ENCODE data around the gene SRPK2.

The SRPK2 gene

DNA sequence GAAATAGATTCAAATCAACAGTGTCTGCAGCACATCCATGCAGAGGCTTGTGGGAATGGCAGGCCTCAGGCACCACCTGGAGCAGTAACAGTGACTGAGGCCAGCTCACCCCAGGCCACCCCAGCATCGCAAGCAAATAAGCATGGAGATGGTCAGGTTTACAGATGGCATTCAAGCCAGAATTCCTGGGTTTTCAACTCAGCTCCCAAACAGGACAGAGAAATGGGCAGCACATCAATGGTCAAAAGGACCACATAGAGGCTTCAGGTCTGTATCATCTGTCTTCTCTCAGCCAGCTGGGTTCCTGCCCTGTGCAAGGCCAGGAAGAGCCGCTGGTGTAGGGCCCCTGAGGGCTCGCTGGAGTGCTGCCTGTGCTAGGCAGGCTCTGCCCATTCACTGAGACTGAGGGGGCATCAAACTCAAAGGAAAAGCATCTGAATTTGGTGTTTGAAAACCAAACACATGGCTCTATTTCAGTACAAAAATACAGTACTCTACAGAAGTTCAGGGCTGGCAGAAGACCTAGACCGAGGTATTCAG, 262.2 kb downstream of the SRPK2 start:
- peaks cover 6 to 35% of the 10 kb centered on the region in 2 donors for H3K36me3 ChIP-seq (replicated peaks in 1 of 2; ENCODE audit: control insufficient read depth in 2 of 2, insufficient read depth in 2 of 2, low read length in 2 of 2)
- no peaks in the 10 kb centered on the region for H3K79me1 ChIP-seq (ENCODE audit: low read depth, low read length)
- H3K4me3 ChIP-seq (ENCODE audit: low read length in 2 of 2) = no peak overlapping the region
- H4K91ac ChIP-seq (ENCODE audit: low read depth, low read length, poor library complexity) = no peak overlapping the region
- no peak overlapping the region for H3K4ac ChIP-seq (ENCODE audit: low read length)
- no CpG with 5 or more reads among the region's 4 CpGs for WGBS, 2 donors (ENCODE audit: extremely low coverage in 2 of 2, insufficient read length in 2 of 2, insufficient replicate concordance in 1 of 2)
- no peak overlapping the region for H3K9ac ChIP-seq (ENCODE audit: low read depth, low read length, poor library complexity)
- H3K23ac ChIP-seq (ENCODE audit: low read depth, low read length, poor library complexity) = no peak overlapping the region
- no peak overlapping the region for H4K8ac ChIP-seq (ENCODE audit: low read depth, low read length)
- DNase-seq (ENCODE audit: low spot score) = no peak
- no peak overlapping the region for H2BK12ac ChIP-seq (ENCODE audit: low read length)
- no peak overlapping the region for H3K27ac ChIP-seq (replicated peaks; ENCODE audit: low read length)
- no peak overlapping the region for H2AK5ac ChIP-seq (ENCODE audit: low read depth, low read length)
- H3K4me2 ChIP-seq (ENCODE audit: insufficient read depth, low read length, poor library complexity, severe bottlenecking) = no peak overlapping the region
- peaks cover 8 to 18% of the 10 kb centered on the region in 2 donors for H3K4me1 ChIP-seq (ENCODE audit: control insufficient read depth in 2 of 2, insufficient read depth in 1 of 2, low read depth in 1 of 2, low read length in 2 of 2)
- no peak overlapping the region for H2BK120ac ChIP-seq (ENCODE audit: low read depth, low read length)
- H2BK15ac ChIP-seq (ENCODE audit: low read length) = no peak overlapping the region
- no peak overlapping the region for H2AFZ ChIP-seq (ENCODE audit: low read length)
- H3K27me3 ChIP-seq (ENCODE audit: control insufficient read depth in 3 of 3, insufficient read depth in 3 of 3, low read depth in 1 of 3, low read length in 3 of 3) = no peaks in the 10 kb centered on the region
- no peak overlapping the region for H3K14ac ChIP-seq (ENCODE audit: low read length)
- no peaks in the 10 kb centered on the region for H3K9me3 ChIP-seq (replicated peaks in 1 of 2; ENCODE audit: control insufficient read depth in 2 of 2, insufficient read depth in 1 of 2, low read depth in 1 of 2, low read length in 2 of 2)
- H2BK5ac ChIP-seq (ENCODE audit: low read length) = no peak overlapping the region
- H3K18ac ChIP-seq (ENCODE audit: low read length) = no peak overlapping the region

DNA sequence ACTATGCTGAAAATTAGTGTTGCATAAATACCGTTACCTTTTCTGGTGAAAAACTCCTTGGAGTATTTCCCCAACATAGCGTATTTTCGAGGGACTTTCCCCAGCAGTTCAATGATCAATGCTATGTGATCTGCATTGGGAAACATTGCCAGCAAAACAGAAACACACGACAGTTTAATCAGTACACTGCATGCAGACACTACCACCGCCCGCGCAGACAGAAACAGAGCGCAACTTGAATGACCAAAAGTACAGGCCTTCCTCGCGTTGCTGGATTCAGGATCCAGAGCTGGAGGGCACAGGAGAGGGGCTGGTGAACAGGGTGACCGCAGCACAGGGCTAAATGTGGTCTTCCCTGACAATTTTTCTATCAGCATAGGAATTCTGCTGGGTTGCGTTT, 263.0 kb downstream of the SRPK2 start:
- Histone ChIP-seq H2AFZ (ENCODE audit: low read length) (no peak overlapping the region), H3K27ac (replicated peaks; ENCODE audit: low read length) (no peak overlapping the region), H3K23ac (ENCODE audit: low read depth, low read length, poor library complexity) (no peak overlapping the region), H3K36me3 (replicated peaks in 1 of 2; ENCODE audit: control insufficient read depth in 2 of 2, insufficient read depth in 2 of 2, low read length in 2 of 2) (peaks cover 6 to 35% of the 10 kb centered on the region in 2 donors), H3K4ac (ENCODE audit: low read length) (no peak overlapping the region), H3K18ac (ENCODE audit: low read length) (no peak overlapping the region), H2AK5ac (ENCODE audit: low read depth, low read length) (no peak overlapping the region), H3K27me3 (ENCODE audit: control insufficient read depth in 3 of 3, insufficient read depth in 3 of 3, low read depth in 1 of 3, low read length in 3 of 3) (no peaks in the 10 kb centered on the region), H2BK15ac (ENCODE audit: low read length) (no peak overlapping the region), H4K8ac (ENCODE audit: low read depth, low read length) (no peak overlapping the region), H3K4me1 (ENCODE audit: control insufficient read depth in 2 of 2, insufficient read depth in 1 of 2, low read depth in 1 of 2, low read length in 2 of 2) (peaks cover 8 to 17% of the 10 kb centered on the region in 2 donors), H3K14ac (ENCODE audit: low read length) (no peak overlapping the region), H2BK5ac (ENCODE audit: low read length) (no peak overlapping the region), H3K9me3 (replicated peaks in 1 of 2; ENCODE audit: control insufficient read depth in 2 of 2, insufficient read depth in 1 of 2, low read depth in 1 of 2, low read length in 2 of 2) (no peaks in the 10 kb centered on the region), H3K4me3 (ENCODE audit: low read length in 2 of 2) (no peak overlapping the region), H3K9ac (ENCODE audit: low read depth, low read length, poor library complexity) (no peak overlapping the region), H2BK120ac (ENCODE audit: low read depth, low read length) (no peak overlapping the region), H4K91ac (ENCODE audit: low read depth, low read length, poor library complexity) (no peak overlapping the region), H3K4me2 (ENCODE audit: insufficient read depth, low read length, poor library complexity, severe bottlenecking) (no peak overlapping the region), H2BK12ac (ENCODE audit: low read length) (no peak overlapping the region), H3K79me1 (ENCODE audit: low read depth, low read length) (no peaks in the 10 kb centered on the region)
- DNase-seq (ENCODE audit: low spot score) = no peak
- WGBS, 2 donors (ENCODE audit: extremely low coverage in 2 of 2, insufficient read length in 2 of 2, insufficient replicate concordance in 1 of 2) = no CpG with 5 or more reads among the region's 12 CpGs

GRCh38 chr7:105122619-105123018, 266.1 kb downstream of the SRPK2 start:
- Histone ChIP-seq H3K27ac (replicated peaks; ENCODE audit: low read length) (no peak overlapping the region), H4K91ac (ENCODE audit: low read depth, low read length, poor library complexity) (no peak overlapping the region), H3K9ac (ENCODE audit: low read depth, low read length, poor library complexity) (no peak overlapping the region), H3K27me3 (ENCODE audit: control insufficient read depth in 3 of 3, insufficient read depth in 3 of 3, low read depth in 1 of 3, low read length in 3 of 3) (no peaks in the 10 kb centered on the region), H2BK5ac (ENCODE audit: low read length) (no peak overlapping the region), H3K18ac (ENCODE audit: low read length) (no peak overlapping the region), H4K8ac (ENCODE audit: low read depth, low read length) (no peak overlapping the region), H3K36me3 (replicated peaks in 1 of 2; ENCODE audit: control insufficient read depth in 2 of 2, insufficient read depth in 2 of 2, low read length in 2 of 2) (peaks cover 6 to 28% of the 10 kb centered on the region in 2 donors), H3K79me1 (ENCODE audit: low read depth, low read length) (no peaks in the 10 kb centered on the region), H3K4me1 (ENCODE audit: control insufficient read depth in 2 of 2, insufficient read depth in 1 of 2, low read depth in 1 of 2, low read length in 2 of 2) (peaks cover 11 to 34% of the 10 kb centered on the region in 2 donors), H3K23ac (ENCODE audit: low read depth, low read length, poor library complexity) (no peak overlapping the region), H2BK12ac (ENCODE audit: low read length) (no peak overlapping the region), H2AK5ac (ENCODE audit: low read depth, low read length) (no peak overlapping the region), H3K14ac (ENCODE audit: low read length) (no peak overlapping the region), H2AFZ (ENCODE audit: low read length) (no peak overlapping the region), H3K4me3 (ENCODE audit: low read length in 2 of 2) (no peak overlapping the region), H3K4ac (ENCODE audit: low read length) (no peak overlapping the region), H3K4me2 (ENCODE audit: insufficient read depth, low read length, poor library complexity, severe bottlenecking) (no peak overlapping the region), H2BK15ac (ENCODE audit: low read length) (no peak overlapping the region), H2BK120ac (ENCODE audit: low read depth, low read length) (no peak overlapping the region), H3K9me3 (replicated peaks in 1 of 2; ENCODE audit: control insufficient read depth in 2 of 2, insufficient read depth in 1 of 2, low read depth in 1 of 2, low read length in 2 of 2) (no peaks in the 10 kb centered on the region)
- DNase-seq (ENCODE audit: low spot score) = no peak
- no CpG with 5 or more reads among the region's 8 CpGs for WGBS, 2 donors (ENCODE audit: extremely low coverage in 2 of 2, insufficient read length in 2 of 2, insufficient replicate concordance in 1 of 2)

DNA sequence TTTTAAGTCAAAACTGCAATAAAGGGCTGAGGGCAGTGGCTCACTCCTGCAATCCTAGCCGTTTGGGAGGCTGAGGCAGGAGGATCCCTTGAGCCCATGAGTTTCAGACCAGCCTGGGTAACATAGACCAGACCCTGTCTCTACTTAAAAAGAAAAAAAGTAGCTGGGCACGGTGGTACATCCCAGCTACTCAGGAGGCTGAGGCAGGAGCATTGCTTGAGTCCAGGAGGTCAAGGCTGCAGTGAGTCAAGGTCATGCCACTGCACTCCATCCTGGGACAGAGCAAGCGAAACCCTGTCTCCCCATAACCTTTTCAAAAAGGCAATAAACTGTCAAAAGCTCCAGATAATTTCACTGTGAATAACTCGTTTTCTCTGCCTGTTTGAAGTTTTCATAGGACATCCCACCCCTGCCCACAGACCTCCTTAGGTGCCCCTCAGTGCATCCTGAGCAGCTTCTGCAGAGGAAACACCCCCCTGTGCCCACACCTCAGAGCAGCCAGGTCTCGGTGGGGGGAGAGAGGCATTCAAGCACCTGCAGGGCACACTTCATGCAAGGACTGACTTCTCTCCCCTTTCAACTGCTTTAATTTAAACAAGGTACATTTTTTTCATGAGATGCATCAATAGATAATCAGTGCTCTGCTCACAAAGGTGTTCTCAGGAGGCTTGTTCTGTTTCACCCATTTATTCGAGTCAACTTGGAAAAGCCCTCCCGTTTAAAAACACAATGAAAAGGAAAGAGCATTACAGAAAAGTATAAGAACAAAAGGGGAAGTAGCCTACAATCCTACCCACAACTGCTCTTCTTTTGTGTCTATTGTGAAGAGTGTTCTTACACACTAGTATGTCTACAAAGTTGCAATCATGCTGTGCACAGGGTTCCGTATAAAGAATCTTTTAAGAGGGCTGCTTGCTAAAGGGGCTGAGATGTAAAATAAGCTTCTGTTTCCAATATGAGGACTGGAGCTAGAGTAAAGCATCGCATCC, 269.8 kb downstream of the SRPK2 start:
- Histone ChIP-seq H3K79me1 (ENCODE audit: low read depth, low read length) (no peaks in the 10 kb centered on the region), H3K4ac (ENCODE audit: low read length) (no peak overlapping the region), H3K4me1 (ENCODE audit: control insufficient read depth in 2 of 2, insufficient read depth in 1 of 2, low read depth in 1 of 2, low read length in 2 of 2) (peaks cover 10 to 34% of the 10 kb centered on the region in 2 donors), H3K27ac (replicated peaks; ENCODE audit: low read length) (no peak overlapping the region), H2BK5ac (ENCODE audit: low read length) (no peak overlapping the region), H3K36me3 (replicated peaks in 1 of 2; ENCODE audit: control insufficient read depth in 2 of 2, insufficient read depth in 2 of 2, low read length in 2 of 2) (peaks cover 0 to 44% of the 10 kb centered on the region in 2 donors), H2BK12ac (ENCODE audit: low read length) (no peak overlapping the region), H4K8ac (ENCODE audit: low read depth, low read length) (no peak overlapping the region), H3K9me3 (replicated peaks in 1 of 2; ENCODE audit: control insufficient read depth in 2 of 2, insufficient read depth in 1 of 2, low read depth in 1 of 2, low read length in 2 of 2) (no peaks in the 10 kb centered on the region), H2AFZ (ENCODE audit: low read length) (no peak overlapping the region), H3K23ac (ENCODE audit: low read depth, low read length, poor library complexity) (no peak overlapping the region), H2BK120ac (ENCODE audit: low read depth, low read length) (no peak overlapping the region), H3K14ac (ENCODE audit: low read length) (no peak overlapping the region), H3K4me3 (ENCODE audit: low read length in 2 of 2) (peak overlapping the region in 1 of 2 donors; percentile 56), H2BK15ac (ENCODE audit: low read length) (no peak overlapping the region), H2AK5ac (ENCODE audit: low read depth, low read length) (no peak overlapping the region), H4K91ac (ENCODE audit: low read depth, low read length, poor library complexity) (no peak overlapping the region), H3K4me2 (ENCODE audit: insufficient read depth, low read length, poor library complexity, severe bottlenecking) (no peak overlapping the region), H3K27me3 (ENCODE audit: control insufficient read depth in 3 of 3, insufficient read depth in 3 of 3, low read depth in 1 of 3, low read length in 3 of 3) (no peaks in the 10 kb centered on the region), H3K9ac (ENCODE audit: low read depth, low read length, poor library complexity) (no peak overlapping the region), H3K18ac (ENCODE audit: low read length) (no peak overlapping the region)
- no peak for DNase-seq (ENCODE audit: low spot score)
- WGBS, 2 donors (ENCODE audit: extremely low coverage in 2 of 2, insufficient read length in 2 of 2, insufficient replicate concordance in 1 of 2) = no CpG with 5 or more reads among the region's 9 CpGs

All from neuronal stem cell (in vitro differentiated cells).